Dedifferentiated amniotic fluid mesenchymal stem cell (primary cell): ENCODE measurements around the gene MAGEA9B.
A peak's percentile ranks its signal among the peaks of the same experiment; 100 is the strongest.
"Not testable (repeated sequence)": the region's sequence is repeated elsewhere in the genome, so short reads cannot be mapped to it uniquely, and the experiment has no call there.

ENCODE experiments used
- DNase-seq: peaks from one replicate; pipeline ENCODE4 v3.0.0-alpha.2; 2016; ENCODE audit errors: extremely low spot score

Gene MAGEA9B

GRCh38 chrX:149571770-149572169 lies 15.5 kb downstream of the MAGEA9B start:
- DNase-seq, result no peak

- DNase-seq, result peak; percentile 72
Observed at GRCh38 chrX:149570668-149571067, 16.6 kb downstream of the MAGEA9B start.

- DNase-seq, result no peak
Observed at GRCh38 chrX:149569770-149570169, 17.5 kb downstream of the MAGEA9B start.

GRCh38 chrX:149568701-149569296 lies 18.5 kb downstream of the MAGEA9B start:
- no peak for DNase-seq

GRCh38 chrX:149567621-149568417 lies 19.4 kb downstream of the MAGEA9B start:
- no peak for DNase-seq

- DNase-seq, result no peak
Observed at GRCh38 chrX:149563359-149563758, 23.9 kb downstream of the MAGEA9B start.

GRCh38 chrX:149555251-149555650 lies 32.0 kb downstream of the MAGEA9B start:
- not testable (repeated sequence) for DNase-seq

GRCh38 chrX:149551939-149552248 lies 35.4 kb downstream of the MAGEA9B start:
- DNase-seq, result not testable (repeated sequence)

- not testable (repeated sequence) for DNase-seq
Observed at GRCh38 chrX:149551245-149551938, 35.9 kb downstream of the MAGEA9B start.

- not testable (repeated sequence) for DNase-seq
Observed at GRCh38 chrX:149550454-149550853, 36.8 kb downstream of the MAGEA9B start.

GRCh38 chrX:149549701-149550100 lies 37.6 kb downstream of the MAGEA9B start, which contains the start of gene HSFX3:
Gene HSFX3, minus strand, starts transcription at chrX:149549924. Its CDS starts 72 bp downstream, at chrX:149549852.
- not testable (repeated sequence) for DNase-seq

GRCh38 chrX:149547782-149548181 lies 39.5 kb downstream of the MAGEA9B start:
- DNase-seq, result not testable (repeated sequence)

- not testable (repeated sequence) for DNase-seq
Observed at GRCh38 chrX:149546962-149547361, 40.3 kb downstream of the MAGEA9B start.

GRCh38 chrX:149545545-149546543 lies 41.4 kb downstream of the MAGEA9B start:
- DNase-seq, result not testable (repeated sequence)

- DNase-seq, result no peak
Observed at GRCh38 chrX:149541521-149542047, 45.7 kb downstream of the MAGEA9B start.

- DNase-seq, result peak; percentile 81
Observed at GRCh38 chrX:149540621-149541520, 46.4 kb downstream of the MAGEA9B start, which contains the start of gene EOLA1. Gene EOLA1, plus strand, starts transcription at chrX:149541012. Its CDS starts 4,619 bp downstream, at chrX:149545631.

GRCh38 chrX:149540131-149540620 lies 47.1 kb downstream of the MAGEA9B start:
- peak; percentile 79 for DNase-seq

GRCh38 chrX:149539283-149540130 lies 47.8 kb downstream of the MAGEA9B start:
- peak; percentile 83 for DNase-seq

- not testable (repeated sequence) for DNase-seq
Observed at GRCh38 chrX:149537474-149537873, 49.8 kb downstream of the MAGEA9B start.
